ENCODE measurements around the gene CLIP1.
A peak's percentile ranks its signal among the peaks of the same experiment; 100 is the strongest.
"Not testable (repeated sequence)": the region's sequence is repeated elsewhere in the genome, so short reads cannot be mapped to it uniquely, and the experiment has no call there.

CLIP1 gene

DNA sequence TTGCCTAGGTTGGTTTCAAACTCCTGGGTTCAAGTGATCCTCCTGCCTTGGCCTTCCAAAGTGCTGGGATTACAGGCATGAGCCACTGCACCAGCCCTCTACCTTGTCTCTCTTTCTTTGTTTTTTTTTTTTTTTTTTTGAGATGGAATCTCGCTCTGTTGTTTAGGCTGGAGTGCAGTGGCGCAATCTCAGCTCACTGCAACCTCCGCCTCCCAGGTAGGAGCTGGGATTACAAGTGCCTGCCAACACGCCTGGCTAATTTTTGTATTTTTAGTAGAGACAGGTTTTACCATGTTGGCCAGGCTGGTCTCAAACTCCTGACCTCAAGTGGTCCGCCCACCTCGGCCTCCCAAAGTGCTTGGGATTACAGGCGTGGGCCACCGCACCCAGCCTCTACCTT, 16.4 kb upstream of the CLIP1 start:
- DNase-seq; in situ Hi-C loops (cut with MboI; ENCODE audit: low pct_unique_long_range_greater_than_20kb, low sequenced_read_pairs): not testable (repeated sequence)

GRCh38 chr12:122437656-122438121, 15.2 kb upstream of the CLIP1 start:
- in situ Hi-C loops (cut with MboI; ENCODE audit: low pct_unique_long_range_greater_than_20kb, low sequenced_read_pairs): no loop called here
- no peak for DNase-seq

GRCh38 chr12:122435186-122435585, 12.7 kb upstream of the CLIP1 start:
- no peak for DNase-seq
- in situ Hi-C loops (cut with MboI; ENCODE audit: low pct_unique_long_range_greater_than_20kb, low sequenced_read_pairs): no loop called here

DNA sequence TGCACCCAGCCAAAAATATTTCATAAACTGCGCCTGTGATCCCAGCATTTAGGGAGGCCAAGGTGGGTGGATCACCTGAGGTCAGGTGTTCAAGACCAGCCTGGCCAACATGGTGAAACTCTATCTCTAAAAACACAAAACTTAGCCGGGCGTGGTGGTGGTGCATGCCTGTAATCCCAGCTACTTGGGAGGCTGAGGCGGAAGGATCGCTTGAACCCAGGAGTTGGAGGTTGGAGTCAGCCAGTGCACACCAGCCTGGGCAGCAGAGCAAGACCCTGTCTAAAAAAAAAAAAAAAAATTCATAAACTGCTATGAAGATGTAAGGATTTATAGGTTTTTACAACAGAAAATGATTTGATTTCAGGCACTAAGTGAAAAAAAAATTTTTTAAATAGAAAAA, 6.6 kb upstream of the CLIP1 start:
- DNase-seq; in situ Hi-C loops (cut with MboI; ENCODE audit: low pct_unique_long_range_greater_than_20kb, low sequenced_read_pairs): not testable (repeated sequence)

GRCh38 chr12:122427403-122427802, 4.9 kb upstream of the CLIP1 start:
- in situ Hi-C loops (cut with MboI; ENCODE audit: low pct_unique_long_range_greater_than_20kb, low sequenced_read_pairs): no loop called here
- DNase-seq: no peak

GRCh38 chr12:122423258-122424165, 1.0 kb upstream of the CLIP1 start:
- peak; percentile 51 for DNase-seq
- in situ Hi-C loops (cut with MboI; ENCODE audit: low pct_unique_long_range_greater_than_20kb, low sequenced_read_pairs): no loop called here

- DNase-seq: peak; percentile 45
These were observed 325 bp upstream of the CLIP1 start for GRCh38 chr12:122422730-122423257.

GRCh38 chr12:122421187-122421820, 1.2 kb downstream of the CLIP1 start:
- in situ Hi-C loops (cut with MboI; ENCODE audit: low pct_unique_long_range_greater_than_20kb, low sequenced_read_pairs): no loop called here
- peak; percentile 69 for DNase-seq

More at GRCh38 chr12:122422730-122423257, 325 bp upstream of the CLIP1 start:
- in situ Hi-C loops (cut with MboI; ENCODE audit: low pct_unique_long_range_greater_than_20kb, low sequenced_read_pairs): no loop called here

GRCh38 chr12:122420471-122421162, 1.9 kb downstream of the CLIP1 start:
- no peak for DNase-seq
- in situ Hi-C loops (cut with MboI; ENCODE audit: low pct_unique_long_range_greater_than_20kb, low sequenced_read_pairs): no loop called here

DNA sequence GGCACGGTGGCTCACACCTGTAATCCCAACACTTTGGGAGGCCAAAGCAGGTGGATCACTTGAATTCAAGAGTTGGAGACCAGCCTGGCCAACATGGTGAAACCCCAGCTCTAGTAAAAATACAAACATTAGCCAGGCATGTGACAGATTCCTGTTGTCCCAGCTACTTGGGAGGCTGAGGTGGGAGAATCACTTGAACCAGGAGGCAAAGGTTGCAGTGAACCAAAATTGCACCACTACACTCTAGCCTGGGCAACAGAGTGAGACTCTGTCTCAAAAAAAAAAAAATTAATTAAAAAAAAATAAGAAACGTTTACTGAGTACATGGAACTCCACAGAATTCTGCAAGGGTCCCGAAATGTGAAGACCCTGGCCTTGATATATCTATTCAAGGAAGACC, 3.4 kb downstream of the CLIP1 start:
- in situ Hi-C loops (cut with MboI; ENCODE audit: low pct_unique_long_range_greater_than_20kb, low sequenced_read_pairs); DNase-seq: not testable (repeated sequence)

DNA sequence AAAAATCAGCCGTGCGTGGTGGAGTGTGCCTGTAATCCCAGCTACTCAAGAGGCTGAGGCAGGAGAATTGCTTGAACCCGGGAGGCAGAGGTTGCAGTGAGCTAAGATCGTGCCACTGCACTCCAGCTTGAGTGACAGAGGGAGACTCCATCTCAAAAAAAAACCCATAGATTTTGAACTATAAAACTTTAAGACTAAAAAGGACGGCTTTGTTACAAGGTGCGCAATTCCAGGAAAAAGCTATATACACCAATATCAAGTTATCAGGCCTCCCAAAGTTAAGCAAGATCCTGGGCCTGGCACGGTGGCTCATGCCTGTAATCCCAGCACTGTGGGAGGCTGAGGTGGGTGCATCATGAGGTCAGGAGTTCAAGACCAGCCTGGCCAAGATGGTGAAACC, 6.8 kb downstream of the CLIP1 start:
- DNase-seq; in situ Hi-C loops (cut with MboI; ENCODE audit: low pct_unique_long_range_greater_than_20kb, low sequenced_read_pairs): not testable (repeated sequence)

- peak; percentile 62 for DNase-seq
- in situ Hi-C loops (cut with MboI; ENCODE audit: low pct_unique_long_range_greater_than_20kb, low sequenced_read_pairs): no loop called here
These were observed 8.7 kb downstream of the CLIP1 start for GRCh38 chr12:122413516-122414404.

GRCh38 chr12:122412851-122413433, 9.5 kb downstream of the CLIP1 start:
- DNase-seq: no peak
- in situ Hi-C loops (cut with MboI; ENCODE audit: low pct_unique_long_range_greater_than_20kb, low sequenced_read_pairs): no loop called here

DNA sequence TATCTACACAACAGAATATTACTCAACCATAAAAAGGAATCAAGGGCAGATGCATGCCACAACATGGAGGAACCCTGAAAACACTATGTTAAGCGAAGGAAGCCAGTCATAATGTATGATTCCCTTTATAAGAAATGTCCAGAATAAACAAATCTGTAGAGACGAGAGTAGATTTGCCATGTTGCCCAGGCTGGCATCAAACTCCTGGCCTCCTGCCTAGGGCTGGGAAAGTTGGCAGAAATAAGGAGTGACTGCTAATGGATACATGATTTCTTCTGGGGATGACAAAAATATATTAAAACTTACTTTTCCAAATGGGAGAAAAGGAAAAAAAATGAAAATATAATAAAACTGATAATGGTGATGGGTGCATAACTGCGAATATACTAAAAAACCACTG, 10.9 kb downstream of the CLIP1 start:
- in situ Hi-C loops (cut with MboI; ENCODE audit: low pct_unique_long_range_greater_than_20kb, low sequenced_read_pairs): no loop called here
- no peak for DNase-seq

DNA sequence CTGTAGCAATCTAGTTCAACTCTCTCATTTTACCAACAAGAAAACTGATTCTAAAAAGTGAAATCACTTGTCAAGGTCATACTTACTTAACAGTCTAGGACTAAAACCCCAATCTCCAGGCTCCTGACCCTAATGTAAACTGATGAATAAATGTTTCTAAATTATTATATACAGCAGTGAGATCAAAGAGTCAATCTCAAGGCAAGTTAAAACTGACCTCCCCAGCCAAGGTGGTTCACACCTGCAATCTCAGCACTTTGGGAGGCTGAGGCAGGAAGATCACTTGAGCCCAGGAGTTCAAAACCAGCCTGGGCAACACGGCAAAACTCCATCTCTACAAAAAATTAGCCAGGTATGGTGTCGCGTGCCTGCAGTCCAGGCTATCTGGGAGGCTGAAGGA, 15.3 kb downstream of the CLIP1 start:
- DNase-seq: no peak
- in situ Hi-C loops (cut with MboI; ENCODE audit: low pct_unique_long_range_greater_than_20kb, low sequenced_read_pairs): no loop called here

- DNase-seq: no peak
- in situ Hi-C loops (cut with MboI; ENCODE audit: low pct_unique_long_range_greater_than_20kb, low sequenced_read_pairs): no loop called here
These were observed 15.7 kb downstream of the CLIP1 start for GRCh38 chr12:122406701-122407164.

GRCh38 chr12:122403831-122404230, 18.6 kb downstream of the CLIP1 start:
- no peak for DNase-seq
- in situ Hi-C loops (cut with MboI; ENCODE audit: low pct_unique_long_range_greater_than_20kb, low sequenced_read_pairs): no loop called here

- in situ Hi-C loops (cut with MboI; ENCODE audit: low pct_unique_long_range_greater_than_20kb, low sequenced_read_pairs): no loop called here
- DNase-seq: peak; percentile 32
These were observed 19.2 kb downstream of the CLIP1 start for GRCh38 chr12:122403115-122403770.
